Stimulated activated effector memory CD8-positive, alpha-beta T cell treated with anti-CD3 and anti-CD28 coated beads, Interleukin-12 subunit alpha, Interleukin-12 subunit beta, amount 100 ng/mL, for 72 hours (primary cell): Measurements from ENCODE around the gene ST7L.

Experiments
- ATAC-seq: fragments of 150-1000 bp; cut with Tn5 transposase; 2 replicates; pipeline ENCODE4 v1.10.0; 2021
- DNase-seq, 2 donors: peaks; one replicate each; pipeline ENCODE4 v3.0.0; 2021 to 2022; ENCODE audit warnings: low spot score in 2 of 2
- H3K27ac Mint-ChIP-seq: one replicate; pipeline ENCODE4 v1.8.0; 2022; ENCODE audit warnings: mild to moderate bottlenecking, mixed read lengths
- H3K36me3 Mint-ChIP-seq: one replicate; pipeline ENCODE4 v1.8.0; 2022; ENCODE audit warnings: mild to moderate bottlenecking, mixed read lengths
- H3K4me1 Mint-ChIP-seq: one replicate; pipeline ENCODE4 v1.8.0; 2022; ENCODE audit warnings: mixed read lengths
- H3K4me3 Mint-ChIP-seq: one replicate; pipeline ENCODE4 v1.8.0; 2022; ENCODE audit warnings: mild to moderate bottlenecking, mixed read lengths
- H3K9me3 Mint-ChIP-seq: one replicate; pipeline ENCODE4 v1.8.0; 2022; ENCODE audit warnings: mixed read lengths

ST7L gene

DNA sequence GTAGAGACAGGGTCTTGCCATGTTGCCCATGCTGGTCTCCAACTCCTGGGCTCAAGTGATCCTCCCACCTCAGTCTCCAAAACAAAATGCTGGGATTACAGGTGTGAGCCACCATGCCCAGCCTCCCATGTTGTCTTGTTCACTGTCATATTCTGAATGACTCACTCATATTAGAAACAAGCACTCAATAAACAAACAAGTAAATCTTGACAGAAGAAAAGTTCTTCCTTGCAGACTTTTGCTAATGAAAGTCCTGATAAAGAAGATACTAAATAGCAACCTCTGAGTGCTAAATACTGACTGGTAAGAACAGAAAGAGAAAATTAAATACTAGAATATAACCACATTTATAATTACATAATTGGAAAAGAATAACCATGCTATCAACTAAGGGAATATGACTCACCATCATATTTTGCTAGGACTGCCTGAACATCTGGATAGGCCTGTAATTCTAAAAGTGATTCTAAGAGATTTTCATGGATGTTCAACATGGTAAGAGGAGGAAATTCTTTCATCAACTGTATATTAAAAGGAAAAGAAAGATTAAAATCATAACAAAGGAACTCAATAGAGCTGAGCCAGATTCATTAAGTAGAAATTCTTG is 37.3 kb downstream of the ST7L start:
- DNase-seq (no peak), ATAC-seq (no peak)
- peaks cover 28% of the 10 kb centered on the region for H3K36me3 Mint-ChIP-seq
- H3K27ac Mint-ChIP-seq: no peak overlapping the region
- H3K4me3 Mint-ChIP-seq: no peak overlapping the region
- no peaks in the 10 kb centered on the region for H3K4me1 Mint-ChIP-seq
- H3K9me3 Mint-ChIP-seq: no peaks in the 10 kb centered on the region

DNA sequence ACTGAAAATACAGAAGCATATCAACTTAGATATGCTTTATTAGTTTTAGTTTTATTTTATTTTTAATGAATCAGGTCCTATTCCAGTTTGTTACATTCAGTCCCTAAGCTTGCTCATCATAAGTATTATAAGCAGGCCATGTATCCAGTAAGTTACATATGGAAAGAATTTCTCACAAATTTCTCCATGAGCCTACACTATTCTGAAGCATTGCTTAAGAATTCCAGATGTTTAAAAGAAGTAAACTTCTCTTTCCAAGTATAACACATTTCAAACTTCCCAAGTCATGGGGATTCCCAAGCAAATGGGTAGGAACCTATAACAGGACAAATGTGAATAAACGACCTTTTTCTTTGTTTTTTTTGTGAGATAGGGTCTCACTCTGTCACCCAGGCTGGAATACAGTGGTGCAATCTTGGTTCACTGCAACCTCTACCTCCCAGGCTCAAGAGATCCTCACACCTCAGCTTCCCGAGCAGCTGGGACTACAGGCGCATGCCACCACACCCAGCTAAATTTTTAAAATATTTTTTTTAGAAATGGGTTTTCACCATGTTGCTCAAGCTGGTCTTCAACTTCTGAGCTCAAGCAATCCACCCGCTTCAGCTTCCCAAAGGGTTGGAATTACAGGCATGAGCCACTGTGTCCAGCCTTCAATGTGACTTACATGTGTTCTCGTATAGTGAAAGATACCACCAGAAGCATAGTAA is 39.0 kb downstream of the ST7L start:
- no peak for ATAC-seq
- Mint-ChIP-seq H3K27ac (no peak overlapping the region), H3K4me3 (no peak overlapping the region), H3K36me3 (peaks cover 30% of the 10 kb centered on the region), H3K9me3 (no peaks in the 10 kb centered on the region), H3K4me1 (no peaks in the 10 kb centered on the region)
- no peak for DNase-seq

DNA sequence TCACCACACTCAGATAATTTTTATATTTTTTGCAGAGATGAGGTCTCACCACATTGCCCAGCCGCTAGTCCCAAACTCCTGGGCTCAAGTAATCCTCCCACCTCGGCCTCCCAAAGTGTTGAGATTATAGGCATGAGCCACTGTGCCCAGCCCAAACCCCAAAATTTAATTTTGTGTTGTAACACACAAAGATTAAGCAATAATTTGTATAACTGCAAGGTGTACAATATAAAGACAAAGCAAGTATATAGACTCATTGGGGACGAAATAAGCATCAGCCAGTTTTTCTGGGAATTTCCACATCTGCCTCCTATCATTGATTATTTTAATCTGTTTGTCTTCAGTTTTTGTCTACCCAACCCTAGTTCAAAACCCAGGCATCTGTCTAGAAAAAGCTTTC is 42.7 kb downstream of the ST7L start:
- no peaks in the 10 kb centered on the region for H3K4me1 Mint-ChIP-seq
- H3K27ac Mint-ChIP-seq: no peak overlapping the region
- ATAC-seq (no peak), DNase-seq (no peak)
- H3K4me3 Mint-ChIP-seq: no peak overlapping the region
- no peaks in the 10 kb centered on the region for H3K9me3 Mint-ChIP-seq
- peaks cover 42% of the 10 kb centered on the region for H3K36me3 Mint-ChIP-seq

DNA sequence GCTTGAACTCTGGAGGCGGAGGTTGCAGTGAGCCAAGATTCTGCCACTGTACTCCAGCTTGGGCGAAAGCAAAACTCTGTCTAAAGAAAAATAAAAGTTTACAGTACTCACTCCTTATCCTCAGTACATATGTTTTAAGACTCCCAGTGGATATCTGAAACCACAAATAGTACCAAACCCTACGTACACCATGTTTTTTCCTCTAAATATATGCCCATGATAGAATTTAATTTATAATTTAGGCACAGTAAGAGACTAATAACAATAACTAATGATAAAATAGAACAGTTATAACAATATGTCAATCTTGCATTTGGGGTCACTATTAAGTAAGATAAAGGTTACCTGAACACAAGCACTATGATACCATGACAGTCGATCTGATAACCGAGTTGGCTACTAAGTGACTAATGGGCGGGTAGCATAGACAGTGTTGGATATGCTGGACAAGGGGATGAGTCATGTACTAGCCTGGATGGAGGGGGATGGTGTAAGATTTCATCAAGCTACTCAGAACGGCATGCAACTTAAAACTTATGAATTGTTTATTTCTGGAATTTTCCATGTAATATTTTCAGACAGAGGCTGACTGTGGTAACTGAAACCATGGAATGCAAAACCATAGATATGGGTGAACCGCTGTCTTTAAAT is 43.7 kb downstream of the ST7L start:
- no peak overlapping the region for H3K27ac Mint-ChIP-seq
- no peak for ATAC-seq
- H3K9me3 Mint-ChIP-seq: no peaks in the 10 kb centered on the region
- H3K4me3 Mint-ChIP-seq: no peak overlapping the region
- H3K36me3 Mint-ChIP-seq: peaks cover 41% of the 10 kb centered on the region
- DNase-seq: no peak
- no peaks in the 10 kb centered on the region for H3K4me1 Mint-ChIP-seq

DNA sequence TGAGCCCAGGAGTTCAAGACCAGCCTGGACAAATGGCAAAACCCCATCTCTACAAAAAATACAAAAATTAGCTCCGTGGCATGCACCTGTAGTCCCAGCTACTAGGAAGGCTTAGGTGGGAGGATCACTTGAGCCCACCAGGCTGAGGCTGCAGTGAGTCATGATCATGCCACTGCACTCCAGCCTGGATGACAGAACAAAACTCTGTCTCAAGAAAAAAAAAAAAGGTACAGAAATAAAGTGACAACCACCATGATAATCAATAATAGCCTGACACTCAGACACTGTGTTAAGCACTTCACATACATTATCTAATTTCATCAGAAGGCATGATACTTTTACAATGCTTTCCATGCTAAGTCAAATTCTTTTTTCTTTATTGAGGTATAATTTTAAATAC is 53.1 kb downstream of the ST7L start:
- Mint-ChIP-seq H3K9me3 (no peaks in the 10 kb centered on the region), H3K4me3 (no peak overlapping the region), H3K36me3 (no peaks in the 10 kb centered on the region), H3K4me1 (no peaks in the 10 kb centered on the region), H3K27ac (no peak overlapping the region)
- ATAC-seq (no peak), DNase-seq (no peak)

DNA sequence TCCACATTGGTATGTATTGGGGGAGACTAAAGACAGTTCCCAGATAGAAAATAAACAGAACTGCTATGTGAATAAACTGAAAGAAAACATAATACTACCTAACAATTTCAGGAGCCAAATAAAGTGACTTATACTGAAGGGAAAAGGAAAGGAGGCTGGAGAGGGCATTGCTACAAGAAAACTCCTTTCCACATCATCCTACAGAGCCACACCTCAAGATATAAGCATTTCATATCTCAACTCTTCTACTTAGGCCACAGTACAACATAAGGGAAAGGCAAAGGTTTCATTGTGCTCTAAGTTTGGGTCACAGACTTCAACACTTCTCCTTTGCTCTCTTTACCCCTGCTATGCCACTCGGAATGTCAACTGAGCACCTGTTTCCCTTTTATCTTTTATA is 54.9 kb downstream of the ST7L start:
- Mint-ChIP-seq H3K36me3 (peaks cover 6% of the 10 kb centered on the region), H3K4me1 (no peaks in the 10 kb centered on the region), H3K4me3 (no peak overlapping the region), H3K9me3 (no peaks in the 10 kb centered on the region), H3K27ac (no peak overlapping the region)
- ATAC-seq (no peak), DNase-seq (no peak)

DNA sequence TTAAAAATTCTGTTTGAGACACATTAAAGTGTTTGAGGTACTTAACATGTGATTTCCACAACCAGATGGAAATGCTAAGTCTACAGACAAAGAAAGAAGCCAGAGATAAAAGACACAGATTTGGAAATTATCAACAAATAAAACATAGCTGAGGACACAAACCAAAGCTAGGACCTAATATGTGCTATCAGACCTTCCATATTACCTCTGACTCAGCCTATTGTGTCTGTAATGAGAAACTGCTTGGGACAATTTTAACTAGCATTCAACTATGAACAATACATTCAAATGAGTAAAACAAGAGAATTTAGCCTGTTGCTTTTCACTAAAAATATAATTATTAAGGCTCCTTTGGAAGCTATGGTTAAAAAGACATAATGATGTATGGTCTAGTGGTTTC is 55.6 kb downstream of the ST7L start:
- Mint-ChIP-seq H3K36me3 (peaks cover 6% of the 10 kb centered on the region), H3K9me3 (no peaks in the 10 kb centered on the region)
- no peak for ATAC-seq

DNA sequence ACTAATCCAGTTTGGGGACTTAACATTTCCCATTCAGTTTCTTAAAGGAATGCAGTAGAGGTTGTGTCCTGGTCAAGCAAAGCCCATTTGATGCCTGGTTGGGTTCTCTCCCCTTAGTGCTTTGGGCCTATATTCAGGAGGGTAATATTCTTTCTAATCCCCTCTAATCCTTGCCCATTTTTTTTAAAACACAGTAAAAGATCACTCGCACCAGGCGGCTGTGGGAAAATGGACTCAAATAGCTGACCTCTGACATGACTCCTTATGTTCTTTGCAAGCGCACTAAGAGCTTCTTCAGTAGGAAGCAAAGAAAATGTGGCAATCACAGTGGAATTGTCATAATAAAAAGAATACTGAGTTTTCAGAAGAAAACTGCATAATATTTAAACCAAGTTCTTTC is 60.3 kb downstream of the ST7L start:
- Mint-ChIP-seq H3K9me3 (no peaks in the 10 kb centered on the region), H3K4me3 (no peak overlapping the region), H3K4me1 (peaks cover 7% of the 10 kb centered on the region), H3K36me3 (peaks cover 6% of the 10 kb centered on the region), H3K27ac (no peak overlapping the region)
- no peak for DNase-seq
- no peak for ATAC-seq

More for the DNA sequence above, 55.6 kb downstream of the ST7L start:
- H3K4me1 Mint-ChIP-seq: no peaks in the 10 kb centered on the region
- no peak overlapping the region for H3K27ac Mint-ChIP-seq
- DNase-seq: no peak
- H3K4me3 Mint-ChIP-seq: no peak overlapping the region

DNA sequence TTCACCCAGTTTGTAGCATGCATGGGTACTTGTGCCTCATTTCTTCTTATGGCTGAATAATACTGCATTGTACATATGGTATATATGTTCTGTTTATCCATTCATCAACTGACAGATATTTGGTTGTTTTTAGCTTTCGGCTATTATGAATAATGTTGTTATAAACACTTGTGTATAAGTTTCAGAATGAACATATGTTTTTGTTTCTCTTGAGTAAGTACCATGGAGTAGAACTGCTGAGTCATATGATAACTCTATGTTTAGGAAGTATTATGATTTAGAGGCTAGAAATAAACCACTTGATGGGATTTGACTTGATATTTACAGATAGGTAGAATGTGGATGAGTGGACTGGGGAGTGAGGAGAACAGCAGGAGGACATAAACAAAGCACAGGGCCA is 61.6 kb downstream of the ST7L start:
- no peaks in the 10 kb centered on the region for H3K9me3 Mint-ChIP-seq
- no peak overlapping the region for H3K27ac Mint-ChIP-seq
- no peak for DNase-seq
- no peak overlapping the region for H3K4me3 Mint-ChIP-seq
- H3K36me3 Mint-ChIP-seq: peaks cover 6% of the 10 kb centered on the region
- ATAC-seq: peak; percentile 87
- peaks cover 7% of the 10 kb centered on the region for H3K4me1 Mint-ChIP-seq

DNA sequence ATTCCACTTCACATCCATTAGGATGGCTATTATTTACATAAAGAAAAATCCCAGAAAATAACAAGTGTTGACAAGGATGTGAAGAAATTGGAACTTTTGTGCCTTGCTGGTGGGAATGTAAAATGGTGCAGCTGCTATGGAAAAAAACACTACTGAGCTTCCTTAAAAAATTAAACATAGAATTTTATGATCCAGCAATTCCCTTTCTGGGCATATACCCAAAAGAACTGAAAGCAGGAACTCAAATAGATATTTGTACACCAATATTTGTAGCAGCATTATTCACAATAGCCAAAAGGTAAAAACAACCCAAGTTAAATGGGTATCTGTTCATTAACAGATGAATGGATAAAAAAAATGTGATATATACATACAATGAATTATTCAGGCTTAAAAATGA is 64.5 kb downstream of the ST7L start:
- no peaks in the 10 kb centered on the region for H3K9me3 Mint-ChIP-seq
- H3K4me3 Mint-ChIP-seq: no peak overlapping the region
- no peak overlapping the region for H3K27ac Mint-ChIP-seq
- H3K4me1 Mint-ChIP-seq: peaks cover 7% of the 10 kb centered on the region
- no peak for DNase-seq
- no peaks in the 10 kb centered on the region for H3K36me3 Mint-ChIP-seq
- no peak for ATAC-seq

DNA sequence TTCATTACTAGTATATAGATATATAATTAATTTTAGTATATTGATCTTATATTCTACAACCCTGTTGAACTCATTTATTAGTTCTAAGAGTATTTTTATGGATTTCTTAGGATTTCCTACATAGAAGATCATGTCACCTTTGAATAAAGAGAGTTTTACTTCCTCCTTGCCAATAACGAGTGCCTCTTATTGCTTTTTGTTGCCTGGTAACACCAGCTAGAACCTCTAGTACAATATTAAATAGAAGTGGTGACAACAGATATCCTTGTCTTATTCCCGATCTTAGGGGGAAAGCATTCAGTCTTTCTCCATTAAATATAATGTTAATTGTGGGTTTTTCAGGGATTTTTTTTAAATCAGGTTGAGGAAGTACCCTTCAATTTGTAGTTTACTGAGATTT is 69.4 kb downstream of the ST7L start:
- ATAC-seq: no peak
- Mint-ChIP-seq H3K4me1 (no peaks in the 10 kb centered on the region), H3K9me3 (no peaks in the 10 kb centered on the region), H3K4me3 (no peak overlapping the region), H3K27ac (no peak overlapping the region), H3K36me3 (peaks cover 7% of the 10 kb centered on the region)
- no peak for DNase-seq

DNA sequence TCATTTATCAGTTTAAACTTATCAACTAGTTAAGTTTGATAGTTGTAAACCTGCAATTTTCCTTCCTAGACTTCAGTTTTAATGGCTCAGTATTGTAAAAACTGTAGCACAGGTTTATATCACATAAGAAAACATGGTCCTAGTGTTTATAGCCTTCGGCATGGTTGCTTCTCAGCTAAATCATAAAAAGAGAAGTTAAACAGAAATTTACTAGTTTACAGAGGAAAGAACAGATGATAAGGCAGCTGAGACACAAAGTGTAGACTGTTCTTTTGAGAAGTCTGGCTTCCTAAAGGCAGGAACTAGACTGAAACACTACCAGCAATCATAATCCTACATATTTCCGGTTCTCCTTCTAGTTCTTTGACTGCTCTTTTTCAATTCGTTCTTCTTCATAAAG is 70.4 kb downstream of the ST7L start:
- DNase-seq (no peak), ATAC-seq (no peak)
- no peak overlapping the region for H3K4me3 Mint-ChIP-seq
- no peaks in the 10 kb centered on the region for H3K4me1 Mint-ChIP-seq
- H3K36me3 Mint-ChIP-seq: peaks cover 7% of the 10 kb centered on the region
- no peaks in the 10 kb centered on the region for H3K9me3 Mint-ChIP-seq
- no peak overlapping the region for H3K27ac Mint-ChIP-seq

DNA sequence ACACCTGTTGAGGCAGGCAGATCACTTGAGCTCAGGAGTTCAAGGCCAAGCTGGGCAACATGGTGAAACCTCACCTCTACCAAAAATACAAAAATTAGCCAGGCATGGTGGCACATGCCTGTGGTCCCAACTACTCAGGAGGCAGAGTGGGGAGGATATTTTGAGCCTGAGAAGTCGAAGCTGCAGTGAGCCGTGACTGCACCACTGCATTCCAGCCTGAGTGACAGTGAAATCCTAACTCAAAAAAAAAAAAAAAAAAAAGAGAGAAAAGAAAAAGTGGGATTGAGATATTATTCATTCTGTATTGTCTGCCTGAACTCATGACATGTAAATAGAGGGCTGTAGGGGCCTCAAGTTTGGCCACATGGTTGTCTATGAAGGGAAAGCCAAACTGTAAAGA is 72.9 kb downstream of the ST7L start:
- Mint-ChIP-seq H3K4me3 (no peak overlapping the region), H3K27ac (no peak overlapping the region), H3K36me3 (peaks cover 9% of the 10 kb centered on the region), H3K9me3 (no peaks in the 10 kb centered on the region), H3K4me1 (no peaks in the 10 kb centered on the region)
- ATAC-seq: no peak
- DNase-seq: no peak

DNA sequence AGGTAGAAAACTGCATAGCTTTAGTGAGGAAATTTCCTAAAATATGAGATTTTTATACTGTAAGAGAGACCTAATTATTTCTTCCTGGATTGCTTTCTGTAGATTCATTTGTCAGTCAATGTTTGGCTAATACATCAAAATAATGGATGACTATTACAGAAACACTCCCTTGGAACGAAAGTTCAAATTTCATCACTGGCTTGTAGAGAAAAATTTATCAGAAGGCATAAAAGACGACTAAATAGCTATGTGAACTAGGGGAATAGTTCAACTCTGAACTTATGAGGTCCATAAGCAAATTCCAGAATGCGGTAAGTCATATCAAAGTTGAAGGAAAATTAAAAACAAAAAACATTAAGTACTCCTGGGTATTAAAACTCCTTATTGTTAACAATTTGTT is 74.2 kb downstream of the ST7L start:
- Mint-ChIP-seq H3K9me3 (no peaks in the 10 kb centered on the region), H3K4me1 (no peaks in the 10 kb centered on the region), H3K27ac (no peak overlapping the region), H3K4me3 (no peak overlapping the region), H3K36me3 (peaks cover 15% of the 10 kb centered on the region)
- ATAC-seq: no peak
- no peak for DNase-seq

DNA sequence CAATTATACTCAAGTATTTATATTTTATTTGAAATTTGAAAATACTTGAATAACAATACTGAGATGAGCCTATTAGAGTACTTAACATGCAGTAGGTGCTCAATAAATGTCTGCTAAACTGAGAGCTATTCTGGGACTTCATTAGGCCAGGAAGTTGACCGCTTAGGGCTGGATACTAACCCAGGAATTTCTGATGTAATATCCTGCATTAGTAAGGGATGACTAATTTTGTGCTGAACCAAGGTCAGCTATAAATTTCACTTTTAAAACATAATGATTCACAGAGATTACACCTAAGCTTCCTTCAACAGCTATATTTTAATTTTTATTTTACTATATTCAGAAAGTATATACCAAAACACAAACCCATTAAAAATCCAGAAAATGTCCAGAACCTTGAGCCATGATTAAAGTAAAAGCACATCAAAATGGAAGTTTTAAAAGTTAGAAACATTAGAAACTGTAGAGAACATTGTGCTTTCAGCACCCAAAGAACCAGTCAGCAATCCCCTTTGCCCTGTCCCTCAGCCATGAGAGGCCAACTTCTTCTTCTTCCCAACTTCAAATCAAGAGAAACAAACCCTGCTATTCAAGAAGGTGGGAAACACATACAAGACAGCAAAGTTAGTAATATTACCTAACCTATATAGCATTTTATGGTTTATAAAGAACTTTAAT is 74.8 kb downstream of the ST7L start:
- ATAC-seq: no peak
- Mint-ChIP-seq H3K4me1 (no peaks in the 10 kb centered on the region), H3K27ac (no peak overlapping the region), H3K36me3 (peaks cover 15% of the 10 kb centered on the region), H3K9me3 (no peaks in the 10 kb centered on the region), H3K4me3 (no peak overlapping the region)
- DNase-seq: no peak
